Tibial nerve (tissue), 4 donors: ENCODE data around the gene KIF18A. TPM values are rescaled to one million over a fixed set of nuclear protein-coding genes. Genes with fewer than 3 reads are reported as not detected.
A peak's percentile ranks its signal among the peaks of the same experiment; 100 is the strongest.

Experiments used
- DNase-seq, 2 donors: peaks; one replicate each; pipeline ENCODE4 v3.0.0-alpha.2; 2019; ENCODE audit warnings: low spot score in 2 of 2
- H3K27ac ChIP-seq, 4 donors: fragments of 200-600 bp; sonication (generic) in 3 of 4; one replicate each; pipeline ENCODE4 v1.5.1; 2017 to 2019; ENCODE audit warnings: mild to moderate bottlenecking in 1 of 4
- H3K27me3 ChIP-seq, 2 donors: fragments of 200-600 bp; sonication (generic) in 1 of 2; one replicate each; pipeline versions ENCODE4 v1.5.1 to v1.6.0; 2017 to 2019
- H3K36me3 ChIP-seq, 3 donors: fragments of 200-600 bp; sonication (generic); one replicate each; pipeline ENCODE4 v1.5.1; 2018 to 2019
- H3K4me1 ChIP-seq, 4 donors: fragments of 200-600 bp; sonication (generic) in 3 of 4; one replicate each; pipeline ENCODE4 v1.5.1; 2017 to 2019
- H3K4me3 ChIP-seq, 4 donors: fragments of 200-600 bp; sonication (generic) in 3 of 4; one replicate each; pipeline ENCODE4 v1.5.1; 2017 to 2019; ENCODE audit warnings: mild to moderate bottlenecking in 1 of 4, moderate library complexity in 1 of 4
- H3K9me3 ChIP-seq, 4 donors: fragments of 200-600 bp; sonication (generic) in 3 of 4; one replicate each; pipeline ENCODE4 v1.5.1; 2017 to 2019
- EP300 ChIP-seq, 2 donors: sonication (generic); formaldehyde crosslinking; IDR thresholded peaks; one replicate each; pipeline ENCODE4 v1.6.1; 2017; ENCODE audit warnings: antibody characterized with exemption in 2 of 2, mild to moderate bottlenecking in 1 of 2
- POLR2A ChIP-seq, 2 donors: fragments of 450-650 bp; IDR thresholded peaks; one replicate each; pipeline ENCODE4 v1.6.1; 2017; ENCODE audit warnings: antibody characterized with exemption in 2 of 2, mild to moderate bottlenecking in 2 of 2, moderate library complexity in 2 of 2
- WGBS, 2 donors: methylation state at CpG; one replicate each; pipeline ENCODE4 v1.1.5; 2018; 5-methylcytosine and 5-hydroxymethylcytosine counted together
- total RNA-seq, 4 donors: library from RNA; depleted of rRNA; stranded (reverse); fragments of >200 nt; gene quantifications; one replicate each; pipeline ENCODE4 v1.1.0, GENCODE V29; 2016
- TF ChIP-seq, protein P1 (sequence below), 5 experiments: fragments of 200-600 bp in 3 of 5; fragments of 450-650 bp in 2 of 5; sonication (generic) in 3 of 5; IDR thresholded peaks; one replicate each; pipeline ENCODE4 v1.5.1; 2016 to 2019; ENCODE audit warnings: antibody characterized with exemption in 5 of 5, mild to moderate bottlenecking in 3 of 5, moderate library complexity in 2 of 5

The KIF18A gene
- total RNA-seq, 4 donors from 2014 or later: 0.22 to 0.63 (median 0.60) TPM; not detected in 1

DNA sequence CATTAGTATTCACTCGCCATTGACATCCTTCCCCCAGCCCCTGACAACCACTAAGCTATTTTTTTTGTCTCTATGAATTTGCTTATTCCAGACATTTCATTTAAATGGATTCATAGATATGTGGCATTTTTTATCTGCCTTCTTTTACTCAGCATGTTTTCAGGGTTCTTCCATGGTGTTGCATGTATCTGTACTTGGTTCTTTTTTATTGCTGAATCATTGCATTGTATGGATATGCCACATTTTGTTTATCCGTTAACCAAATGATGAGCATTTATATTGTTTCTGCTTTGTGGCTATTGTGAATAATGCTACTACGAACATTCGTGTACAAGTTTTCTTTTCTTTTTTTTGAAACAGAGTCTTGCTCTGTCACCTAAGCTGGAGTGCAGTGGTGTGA lies 6.2 kb upstream of the KIF18A start:
- TF ChIP-seq EP300 (IDR thresholded peaks at IDR 0.05) (no peak), POLR2A (IDR thresholded peaks at IDR 0.05) (no peak)
- TF ChIP-seq, protein P1, sequence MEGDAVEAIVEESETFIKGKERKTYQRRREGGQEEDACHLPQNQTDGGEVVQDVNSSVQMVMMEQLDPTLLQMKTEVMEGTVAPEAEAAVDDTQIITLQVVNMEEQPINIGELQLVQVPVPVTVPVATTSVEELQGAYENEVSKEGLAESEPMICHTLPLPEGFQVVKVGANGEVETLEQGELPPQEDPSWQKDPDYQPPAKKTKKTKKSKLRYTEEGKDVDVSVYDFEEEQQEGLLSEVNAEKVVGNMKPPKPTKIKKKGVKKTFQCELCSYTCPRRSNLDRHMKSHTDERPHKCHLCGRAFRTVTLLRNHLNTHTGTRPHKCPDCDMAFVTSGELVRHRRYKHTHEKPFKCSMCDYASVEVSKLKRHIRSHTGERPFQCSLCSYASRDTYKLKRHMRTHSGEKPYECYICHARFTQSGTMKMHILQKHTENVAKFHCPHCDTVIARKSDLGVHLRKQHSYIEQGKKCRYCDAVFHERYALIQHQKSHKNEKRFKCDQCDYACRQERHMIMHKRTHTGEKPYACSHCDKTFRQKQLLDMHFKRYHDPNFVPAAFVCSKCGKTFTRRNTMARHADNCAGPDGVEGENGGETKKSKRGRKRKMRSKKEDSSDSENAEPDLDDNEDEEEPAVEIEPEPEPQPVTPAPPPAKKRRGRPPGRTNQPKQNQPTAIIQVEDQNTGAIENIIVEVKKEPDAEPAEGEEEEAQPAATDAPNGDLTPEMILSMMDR (IDR thresholded peaks at IDR 0.05): no peak
- 94 to 96% methylated on average over 4 of the region's 4 CpGs for WGBS, 2 donors
- H3K27ac ChIP-seq: no peak overlapping the region
- no peaks in the 10 kb centered on the region for H3K9me3 ChIP-seq
- no peaks in the 10 kb centered on the region for H3K27me3 ChIP-seq
- H3K4me3 ChIP-seq: no peak overlapping the region
- peaks cover 0 to 29% (median 12%) of the 10 kb centered on the region in 4 donors for H3K4me1 ChIP-seq
- DNase-seq: no peak
- H3K36me3 ChIP-seq: peaks cover 0 to 27% (median 11%) of the 10 kb centered on the region in 3 donors

DNA sequence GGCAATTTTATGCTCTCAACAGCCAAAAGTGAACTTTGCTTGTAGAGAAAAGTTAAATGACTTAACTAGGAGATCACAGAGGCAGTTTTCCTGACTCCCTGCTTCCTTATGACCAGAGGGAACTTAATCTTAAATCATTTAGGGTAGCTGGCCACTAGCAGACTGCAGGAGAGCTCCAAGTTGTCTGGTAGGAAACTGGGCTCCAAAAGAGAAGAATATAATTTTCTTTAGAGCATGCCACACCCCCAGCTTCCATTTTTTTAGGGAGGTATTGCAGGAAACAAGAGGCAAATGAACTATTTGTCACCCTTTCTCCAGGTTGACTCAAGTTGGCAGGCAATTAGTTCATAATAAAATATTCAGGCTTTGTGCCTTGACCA lies 2.9 kb upstream of the KIF18A start:
- Histone ChIP-seq H3K4me3 (peak overlapping the region; percentile 51 to 65 (median 58)), H3K27ac (peak overlapping the region; percentile 57 to 93 (median 80)), H3K27me3 (no peaks in the 10 kb centered on the region), H3K36me3 (peaks cover 0 to 26% (median 10%) of the 10 kb centered on the region in 3 donors), H3K4me1 (peaks cover 0 to 44% (median 20%) of the 10 kb centered on the region in 4 donors), H3K9me3 (no peaks in the 10 kb centered on the region)
- TF ChIP-seq EP300 (IDR thresholded peaks at IDR 0.05) (no peak), POLR2A (IDR thresholded peaks at IDR 0.05) (no peak)
- TF ChIP-seq, protein P1 (IDR thresholded peaks at IDR 0.05): no peak
- no peak for DNase-seq

DNA sequence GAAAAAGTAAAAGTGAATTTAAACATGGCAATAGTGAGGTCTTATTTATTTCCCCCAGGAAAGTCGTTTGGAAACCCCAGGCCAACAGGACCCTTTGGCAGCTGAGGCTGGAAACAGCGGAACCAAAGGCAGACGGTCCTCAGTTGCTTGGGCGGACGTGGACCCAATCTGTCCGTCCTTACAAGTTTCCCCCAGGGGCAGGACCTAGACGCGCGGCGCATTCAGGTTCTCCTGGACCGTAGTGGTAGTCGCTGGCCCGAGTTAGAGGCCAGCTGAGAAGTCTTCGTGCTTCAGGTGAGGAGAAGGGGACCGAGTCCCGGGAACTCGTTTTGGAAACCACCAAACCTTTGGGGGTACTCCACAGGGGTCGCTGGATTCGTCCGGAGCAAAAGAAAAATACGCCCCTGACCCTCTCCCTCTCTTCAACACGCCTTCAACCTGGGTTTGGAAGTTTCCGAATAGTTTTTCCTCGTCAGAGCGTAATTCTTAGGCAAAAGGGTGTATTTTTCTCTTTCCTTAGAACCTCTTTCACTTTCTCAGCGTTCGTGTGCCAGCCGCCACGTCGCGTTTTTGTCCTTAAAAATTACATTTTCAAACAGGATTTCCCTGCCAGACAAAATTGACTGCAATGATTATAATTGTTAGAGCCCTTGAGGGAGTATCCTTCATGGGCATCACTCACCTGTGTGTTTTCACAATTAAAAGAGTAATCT lies 2.3 kb upstream of the KIF18A start:
- Histone ChIP-seq H3K4me1 (peaks cover 0 to 44% (median 20%) of the 10 kb centered on the region in 4 donors), H3K27ac (peak overlapping the region; percentile 57 to 93 (median 80)), H3K27me3 (no peaks in the 10 kb centered on the region), H3K36me3 (peaks cover 0 to 20% (median 4%) of the 10 kb centered on the region in 3 donors), H3K4me3 (peak overlapping the region; percentile 51 to 65 (median 58)), H3K9me3 (no peaks in the 10 kb centered on the region)
- TF ChIP-seq POLR2A (IDR thresholded peaks at IDR 0.05): no peak
- peak in 1 of 2 donors; percentile 81 for TF ChIP-seq EP300 (IDR thresholded peaks at IDR 0.05)
- TF ChIP-seq, protein P1 (IDR thresholded peaks at IDR 0.05): peak in 1 of 5 experiments; percentile 14
- WGBS, 2 donors: 0% methylated on average over 31 of the region's 31 CpGs
- DNase-seq: peak; percentile 40 to 58

DNA sequence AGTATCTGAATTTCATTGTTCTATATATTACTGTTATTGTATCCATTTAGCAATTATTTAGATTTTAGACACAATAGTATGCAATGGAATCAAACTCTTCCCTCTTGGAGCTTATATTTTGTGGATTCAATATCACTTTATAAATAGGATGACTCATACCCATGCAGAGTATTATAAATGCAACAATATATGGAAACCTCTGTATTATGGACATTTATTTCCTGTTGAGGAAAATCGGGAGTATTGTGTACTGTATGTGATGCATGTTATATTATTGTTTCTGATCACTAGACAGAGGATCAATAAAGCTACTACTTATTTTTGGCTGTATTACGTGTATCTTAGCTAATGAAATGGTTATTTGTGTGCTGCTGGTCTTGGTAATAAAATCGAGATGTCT lies 1.0 kb upstream of the KIF18A start:
- H3K27ac ChIP-seq: peak overlapping the region in 3 of 4 donors; percentile 86 to 93 (median 86)
- H3K4me3 ChIP-seq: peak overlapping the region in 3 of 4 donors; percentile 22 to 62 (median 59)

More for the DNA sequence above, 1.0 kb upstream of the KIF18A start:
- TF ChIP-seq POLR2A (IDR thresholded peaks at IDR 0.05): no peak
- no peak for TF ChIP-seq EP300 (IDR thresholded peaks at IDR 0.05)
- TF ChIP-seq, protein P1 (IDR thresholded peaks at IDR 0.05): no peak
- DNase-seq: no peak
- Histone ChIP-seq H3K9me3 (no peaks in the 10 kb centered on the region), H3K27me3 (no peaks in the 10 kb centered on the region), H3K4me1 (peaks cover 0 to 44% (median 20%) of the 10 kb centered on the region in 4 donors), H3K36me3 (peaks cover 0 to 7% (median 0%) of the 10 kb centered on the region in 3 donors)
- 44 to 52% methylated on average over 3 of the region's 3 CpGs for WGBS, 2 donors
